GM21367 (cell line): ENCODE measurements around the gene ARRDC3.
"Not testable (repeated sequence)": the region's sequence is repeated elsewhere in the genome, so short reads cannot be mapped to it uniquely, and the experiment has no call there.

Experiments
- ATAC-seq: cut with Tn5 transposase; IDR thresholded peaks from one replicate; pipeline ENCODE4 v1.9.1; 2021; ENCODE audit not compliant: unreplicated experiment

The ARRDC3 gene

GRCh38 chr5:91385596-91385995 is 2.5 kb upstream of the ARRDC3 start:
- ATAC-seq = not testable (repeated sequence)

GRCh38 chr5:91384671-91385430 is 1.7 kb upstream of the ARRDC3 start:
- ATAC-seq = peak; percentile 8

- no peak for ATAC-seq
These were observed 811 bp upstream of the ARRDC3 start for GRCh38 chr5:91383956-91384300.

DNA sequence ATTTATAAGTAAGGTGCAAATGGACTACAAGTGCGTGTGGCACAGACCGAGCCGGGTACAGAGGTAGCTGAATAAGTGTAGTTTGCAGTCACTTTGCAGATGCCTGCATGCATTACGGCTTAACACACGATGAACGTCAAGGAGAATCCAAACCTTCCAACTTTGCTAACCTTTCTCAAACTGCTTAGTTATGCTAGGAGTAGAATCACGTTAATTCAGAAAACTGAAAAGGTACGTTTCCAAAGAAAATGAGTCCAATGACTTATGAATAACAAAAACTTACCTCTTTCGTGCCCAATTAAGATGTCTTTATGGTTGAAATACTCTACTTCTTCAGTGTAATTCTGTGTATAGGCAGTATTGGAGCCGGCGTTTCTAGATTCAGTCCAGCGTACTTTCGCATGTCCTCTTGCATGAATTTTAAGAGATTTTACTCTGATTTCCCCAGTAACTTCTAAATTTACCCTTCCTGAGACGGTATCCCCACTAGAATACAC is 539 bp downstream of the ARRDC3 start:
- ATAC-seq = no peak

DNA sequence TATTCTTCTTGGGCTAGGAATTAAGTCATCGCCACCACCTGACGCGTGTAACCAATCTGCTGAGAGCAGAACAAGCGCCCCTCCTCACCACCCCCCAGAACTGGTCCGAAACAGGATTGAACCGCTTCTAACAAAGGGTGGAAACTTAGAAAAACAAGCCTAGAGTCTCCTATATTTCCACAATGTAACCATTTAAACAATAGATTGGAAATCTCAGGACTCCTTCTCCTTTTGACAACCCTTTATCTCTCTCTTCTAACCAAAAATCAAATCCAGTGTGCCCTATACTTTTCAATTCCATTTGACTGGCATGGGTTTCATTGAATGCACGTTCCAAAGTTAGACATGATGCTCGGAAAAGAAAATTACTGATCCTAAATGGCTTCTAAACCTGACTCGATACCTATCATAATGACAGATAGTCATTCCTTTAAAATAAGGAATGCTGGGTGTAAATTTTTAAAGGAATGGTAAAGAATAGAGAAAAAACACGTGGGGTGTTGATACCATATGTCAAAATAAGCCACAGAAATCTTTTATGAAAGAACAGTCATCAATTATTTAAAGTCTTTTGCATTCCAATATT is 1.2 kb downstream of the ARRDC3 start:
- ATAC-seq = peak; percentile 15

DNA sequence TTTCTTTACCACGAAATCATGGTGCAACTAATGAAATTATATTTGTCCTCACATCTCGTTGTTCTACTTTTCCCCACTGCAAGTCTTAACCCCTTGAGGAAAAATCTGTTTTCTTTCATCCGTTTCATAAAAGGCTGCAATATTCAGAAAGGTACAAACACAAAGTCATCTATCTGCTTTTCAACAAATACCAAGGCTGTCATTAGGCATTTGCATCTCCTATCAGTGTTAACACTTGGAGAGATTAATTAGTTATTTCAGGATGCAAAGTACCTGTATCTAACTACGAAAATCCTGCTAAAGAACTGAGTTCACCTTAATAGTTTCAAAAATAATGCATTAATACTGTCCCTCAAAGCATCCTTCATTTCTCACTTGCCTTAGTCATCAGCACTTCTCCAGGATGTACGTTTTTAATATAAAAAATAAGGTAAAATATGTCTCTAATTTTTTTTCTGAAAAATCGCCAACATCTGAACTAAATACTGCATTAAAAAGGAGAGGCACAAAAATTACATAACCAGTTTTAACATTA is 1.8 kb downstream of the ARRDC3 start:
- no peak for ATAC-seq

GRCh38 chr5:91380491-91381238 is 2.5 kb downstream of the ARRDC3 start:
- peak; percentile 45 for ATAC-seq

DNA sequence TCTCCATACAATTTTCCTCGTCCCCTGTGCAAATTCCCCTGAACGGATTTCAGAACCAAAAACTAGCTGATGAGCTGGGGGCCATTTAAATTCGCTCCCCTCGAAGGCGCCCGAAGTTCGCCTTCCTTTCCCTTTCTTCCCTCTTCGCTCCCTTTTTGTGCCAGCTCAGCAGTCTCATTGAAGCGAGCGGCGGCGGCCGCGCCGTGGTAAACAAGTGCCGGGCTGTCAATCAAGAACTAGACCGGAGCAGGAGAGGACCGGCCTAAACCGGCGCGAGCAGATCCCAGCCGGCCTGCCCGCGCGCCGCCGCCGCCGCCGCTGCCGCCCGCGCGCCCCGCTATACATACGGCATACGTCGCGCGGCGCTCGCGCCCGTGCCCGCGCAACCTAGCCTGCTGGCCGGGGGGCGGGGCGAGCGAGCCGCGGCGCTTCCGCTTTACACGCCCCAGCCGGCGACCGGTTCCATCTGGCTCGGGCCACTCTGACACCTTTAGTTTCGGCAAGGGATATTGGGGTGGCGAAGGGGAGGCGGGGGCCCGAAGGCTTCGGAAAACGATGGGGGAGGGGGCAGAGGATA is 3.1 kb downstream of the ARRDC3 start:
- peak; percentile 53 for ATAC-seq

DNA sequence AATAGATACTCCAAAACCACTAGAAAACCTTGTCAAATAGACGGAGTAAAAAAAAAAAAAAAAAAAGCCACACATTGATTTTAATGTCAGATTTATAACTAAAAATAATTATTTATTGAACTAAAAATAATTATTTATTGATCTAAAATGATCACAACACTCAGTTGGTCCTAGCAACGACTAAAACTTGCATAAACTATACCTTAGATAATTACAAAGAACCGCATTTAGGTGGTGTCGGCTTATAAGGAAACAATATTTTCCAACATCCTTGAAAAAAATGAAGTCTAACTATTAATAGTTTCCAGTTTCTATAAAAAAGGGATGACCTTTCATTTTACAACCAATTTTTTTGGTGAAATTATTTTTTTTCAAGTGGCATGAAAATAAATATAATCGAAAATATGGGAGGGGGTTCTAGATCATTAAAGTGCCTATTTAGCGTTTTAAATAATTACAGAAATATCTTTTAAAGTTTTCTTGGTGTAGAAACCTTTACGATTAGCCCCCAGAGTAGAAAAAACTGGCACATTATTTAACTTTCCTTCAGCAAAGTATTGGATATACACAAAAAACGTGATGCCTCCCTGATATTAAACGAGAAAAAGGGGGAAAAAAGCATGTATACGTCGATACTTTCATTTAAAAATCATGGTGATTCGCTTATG is 3.7 kb downstream of the ARRDC3 start:
- no peak for ATAC-seq

- no peak for ATAC-seq
These were observed 4.3 kb downstream of the ARRDC3 start for GRCh38 chr5:91378752-91379211.

GRCh38 chr5:91374893-91375520 is 8.1 kb downstream of the ARRDC3 start:
- ATAC-seq = no peak

- ATAC-seq = no peak
These were observed 9.5 kb downstream of the ARRDC3 start for GRCh38 chr5:91373600-91373999.

GRCh38 chr5:91373006-91373405 is 10.1 kb downstream of the ARRDC3 start:
- no peak for ATAC-seq

GRCh38 chr5:91369480-91369879 is 13.6 kb downstream of the ARRDC3 start:
- ATAC-seq = no peak

- no peak for ATAC-seq
These were observed 15.0 kb downstream of the ARRDC3 start for GRCh38 chr5:91367908-91368648.

DNA sequence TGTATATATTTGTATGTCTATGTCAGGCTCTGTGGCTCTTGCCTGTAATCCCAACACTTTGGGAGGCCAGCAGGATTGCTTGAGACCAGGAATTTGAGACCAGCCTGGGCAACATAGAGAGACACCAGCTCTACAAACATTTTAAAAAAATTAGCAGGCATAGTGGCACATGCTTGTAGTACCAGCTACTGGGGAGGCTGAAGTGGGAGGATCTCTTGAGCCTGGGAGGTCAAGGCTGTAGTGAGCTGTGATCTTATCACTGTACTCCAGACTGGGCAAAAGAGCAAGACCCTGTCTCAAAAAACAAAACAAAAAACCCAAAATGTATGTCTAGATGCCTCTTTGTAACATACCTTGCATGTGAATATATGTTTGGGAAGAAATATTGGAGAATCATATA is 15.8 kb downstream of the ARRDC3 start:
- ATAC-seq = no peak

DNA sequence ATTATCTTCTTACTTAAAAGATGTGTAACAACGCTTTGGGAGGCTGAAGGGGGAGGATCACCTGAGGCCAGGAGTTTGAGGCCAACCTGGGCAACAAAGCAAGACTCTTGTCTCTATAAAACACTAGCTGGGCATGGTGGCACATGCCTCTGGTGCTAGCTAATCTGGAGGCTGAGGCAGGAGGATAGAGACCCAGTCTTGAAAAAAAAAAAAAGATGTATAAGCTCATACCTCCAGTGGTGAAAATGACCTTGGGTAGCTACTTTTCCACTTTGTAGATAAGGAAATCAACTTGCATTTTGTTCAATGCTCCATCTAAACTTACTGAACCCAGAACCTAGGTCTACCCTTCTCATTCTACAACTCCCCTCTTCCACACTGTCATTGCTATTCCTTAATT is 16.6 kb downstream of the ARRDC3 start:
- ATAC-seq = no peak

GRCh38 chr5:91365498-91365897 is 17.6 kb downstream of the ARRDC3 start:
- ATAC-seq = no peak

DNA sequence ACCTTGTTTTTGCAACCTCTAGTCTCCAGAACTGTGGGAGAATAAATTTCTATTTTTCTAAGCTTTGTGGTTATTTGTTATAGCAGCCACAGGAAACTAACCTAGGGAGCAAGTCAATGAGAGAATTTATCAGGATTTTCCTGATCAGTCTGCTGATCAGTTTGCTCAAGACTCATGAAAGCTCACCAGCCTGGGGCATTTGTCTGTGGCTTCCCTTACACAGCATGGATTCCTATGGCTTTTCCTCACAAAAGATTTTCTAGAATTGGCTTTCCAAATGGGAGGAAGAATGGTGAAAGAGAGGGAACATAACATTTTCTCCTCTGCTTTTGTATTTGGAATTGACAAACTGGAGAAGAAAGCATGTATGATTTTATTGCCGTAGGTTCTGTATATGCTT is 20.2 kb downstream of the ARRDC3 start:
- no peak for ATAC-seq

DNA sequence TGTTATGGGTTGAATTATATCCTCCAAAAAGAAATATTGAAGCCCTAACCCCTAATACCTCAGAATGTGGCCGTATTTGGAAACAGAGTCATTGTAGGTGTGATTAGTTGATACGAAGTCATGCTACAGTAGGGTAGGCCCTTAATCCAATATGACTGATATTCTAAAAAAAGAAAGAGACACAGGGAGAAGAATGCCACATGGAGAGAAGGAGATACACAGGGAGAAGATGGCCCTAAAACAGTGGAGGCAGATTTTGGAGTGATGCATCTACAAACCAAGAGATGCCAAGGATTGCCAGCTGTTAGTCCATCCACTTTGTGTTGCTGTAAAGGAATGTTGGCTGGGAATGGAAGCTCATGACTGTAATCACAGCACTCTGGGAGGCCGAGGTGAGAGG is 21.3 kb downstream of the ARRDC3 start:
- no peak for ATAC-seq
